Stimulated activated CD8-positive, alpha-beta memory T cell treated with anti-CD3 and anti-CD28 coated beads, Interleukin-7, amount 100 ng/mL, for 1 hour (primary cell): Measurements from ENCODE around the gene FTO.

Experiments
- DNase-seq, 2 donors: peaks; one replicate each; pipeline ENCODE4 v3.0.0-alpha.2; 2020; ENCODE audit warnings: low read depth in 2 of 2

Gene FTO

DNA sequence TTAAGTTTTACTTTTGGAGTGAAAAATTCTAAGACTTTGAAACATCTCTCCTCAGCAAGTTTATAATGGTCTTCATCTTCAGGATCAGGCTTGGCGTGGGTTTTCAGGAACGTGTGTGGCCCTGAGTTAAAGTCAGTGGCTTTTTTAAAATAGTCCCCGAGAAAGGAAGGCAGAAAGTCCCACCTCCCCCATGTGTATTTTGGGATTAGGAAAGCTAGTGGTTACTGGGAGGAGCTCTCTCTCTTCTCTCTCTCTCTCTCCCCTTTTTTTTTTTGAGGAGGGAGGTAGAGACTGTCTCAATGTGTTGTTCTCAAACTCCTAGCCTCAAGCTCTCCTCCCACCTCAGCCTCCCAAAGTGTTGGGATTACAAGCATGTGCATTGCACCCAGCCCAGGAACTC lies 369.4 kb downstream of the FTO start:
- DNase-seq = no peak

DNA sequence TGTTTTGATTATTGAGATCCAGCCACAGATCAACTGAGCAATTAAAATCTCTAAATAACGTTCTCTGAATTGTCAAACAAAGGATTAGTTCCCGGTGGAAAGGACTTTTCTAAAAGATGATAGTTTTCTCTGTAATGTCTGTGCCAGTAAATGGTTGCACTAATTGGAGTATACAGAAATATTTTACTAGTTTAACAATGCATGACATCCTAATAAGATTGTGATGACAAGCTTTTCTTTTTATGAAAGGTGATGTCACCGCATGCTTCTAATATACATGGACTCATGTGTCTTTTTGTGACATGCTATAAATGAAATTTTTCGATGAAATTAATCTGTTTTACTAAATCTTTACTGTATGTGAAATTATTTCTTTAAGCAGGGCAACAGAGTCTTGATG lies 371.5 kb downstream of the FTO start:
- DNase-seq = no peak

DNA sequence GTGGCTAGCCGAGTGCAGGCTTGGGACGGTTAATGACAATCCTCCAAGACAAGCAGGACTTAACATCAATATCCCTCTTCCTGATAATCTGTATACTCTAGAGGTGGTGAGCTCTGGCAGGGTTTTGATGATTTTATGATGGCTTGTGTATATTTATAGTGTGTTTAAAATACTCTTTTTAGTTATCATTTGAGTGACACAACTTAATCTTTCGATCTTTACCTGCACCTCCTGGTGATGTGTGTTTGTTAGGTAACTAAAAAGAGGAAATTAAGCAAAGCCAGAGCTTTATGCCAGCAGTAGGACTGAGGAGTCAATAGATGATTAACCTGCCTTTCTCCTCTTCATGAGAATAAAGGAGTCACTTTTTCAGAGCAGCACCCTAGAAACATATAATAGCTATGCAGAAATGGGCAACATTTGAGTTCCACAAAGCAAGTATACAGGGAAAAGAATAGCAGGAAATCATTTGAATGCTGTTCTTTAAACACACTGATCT lies 372.1 kb downstream of the FTO start:
- no peak for DNase-seq

DNA sequence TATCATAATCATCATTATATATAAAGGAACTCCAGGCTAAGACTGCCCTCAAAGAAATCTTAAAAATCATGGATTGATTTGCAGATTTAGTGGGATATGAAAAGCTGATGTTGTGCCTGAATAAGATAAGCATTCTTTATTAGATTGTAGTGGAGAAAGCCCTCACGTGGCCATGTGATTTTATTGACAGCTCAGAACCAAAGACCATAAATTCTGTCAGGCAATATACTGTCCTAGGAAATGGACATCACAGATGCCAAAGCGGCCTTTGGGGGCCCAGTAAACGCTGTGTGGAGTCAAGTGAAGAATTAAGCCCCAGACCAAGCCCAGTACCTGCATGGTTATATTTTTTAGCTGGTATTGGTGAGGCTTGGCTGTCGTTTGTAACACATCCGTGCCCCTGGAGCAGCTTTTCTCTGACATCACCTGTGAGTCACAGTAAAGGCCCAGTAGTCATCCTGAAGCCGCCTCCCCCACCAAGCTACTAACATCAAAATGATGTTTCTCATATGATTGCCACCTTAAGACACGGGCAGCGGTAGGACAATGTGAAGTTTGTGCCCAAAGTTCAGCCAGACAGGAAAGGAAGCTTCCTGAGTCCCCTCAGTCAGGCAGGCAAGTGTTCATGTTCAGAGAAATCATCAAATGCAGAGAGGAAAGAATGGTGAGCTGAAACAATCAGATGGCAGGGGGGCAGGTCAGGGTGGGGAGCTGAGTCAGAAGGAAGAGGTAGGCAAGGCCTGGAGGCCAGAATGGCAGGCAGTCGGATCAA lies 373.3 kb downstream of the FTO start:
- DNase-seq = no peak

DNA sequence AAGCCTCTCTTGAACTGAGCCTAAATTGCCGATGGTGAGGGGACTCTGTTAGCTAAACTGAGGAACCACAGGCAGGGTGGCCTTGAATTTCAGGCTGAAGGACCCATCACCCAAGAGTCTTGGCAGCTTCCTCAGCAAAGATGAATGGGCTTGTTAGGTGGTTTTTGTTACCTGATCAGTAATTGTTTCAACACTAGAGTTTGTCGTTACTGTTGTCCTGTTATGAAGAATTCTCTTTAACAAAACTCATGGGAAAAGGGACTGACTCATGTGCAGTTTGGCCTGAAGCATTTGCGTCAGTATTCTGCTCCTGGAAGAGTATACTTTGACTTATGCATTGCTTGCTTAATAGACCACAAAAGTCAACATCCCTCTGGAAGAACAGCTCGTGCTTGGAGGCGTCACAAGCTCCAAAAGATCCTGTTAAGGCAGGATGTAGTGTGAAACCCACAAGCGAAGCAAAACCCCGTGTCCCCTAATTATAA lies 376.6 kb downstream of the FTO start:
- no peak for DNase-seq

DNA sequence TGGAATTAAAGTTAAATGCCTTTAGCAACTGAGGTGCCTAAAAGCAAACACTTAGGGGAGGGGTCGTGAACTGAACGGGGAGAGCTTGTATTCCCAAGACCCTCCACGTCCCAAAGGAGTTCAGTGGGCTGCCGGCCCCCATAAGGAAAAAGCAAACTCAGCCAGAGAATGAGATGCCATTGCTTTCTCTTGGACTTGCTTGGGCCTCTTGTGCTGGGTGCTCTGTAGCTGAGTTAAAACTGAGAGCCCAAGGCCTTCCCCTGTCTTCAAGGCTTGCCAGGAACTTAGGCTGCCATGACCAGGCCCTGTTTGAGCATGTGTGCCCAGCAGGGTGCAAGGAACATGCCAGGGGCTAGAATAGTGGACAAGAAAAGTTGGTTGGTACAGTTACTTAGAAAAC lies 382.8 kb downstream of the FTO start:
- no peak for DNase-seq

DNA sequence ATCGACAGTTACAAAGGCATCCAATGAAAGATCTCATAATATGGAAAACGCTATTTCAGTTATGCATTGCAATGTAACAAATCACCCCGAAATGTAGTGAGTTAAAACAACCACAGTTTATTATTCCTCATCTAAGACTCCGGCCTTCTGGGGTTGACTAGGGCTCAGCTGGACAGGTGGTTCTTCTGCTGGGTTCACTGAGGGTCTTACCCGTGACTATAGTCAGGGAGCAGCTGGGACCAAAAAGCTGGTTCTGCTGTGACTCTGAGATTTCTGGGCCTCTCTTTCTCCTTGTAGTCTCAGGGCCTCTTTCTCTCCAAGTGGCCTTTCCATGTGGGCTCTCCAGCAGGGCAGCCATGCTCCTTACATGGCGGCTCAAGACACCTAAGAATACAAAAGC lies 386.6 kb downstream of the FTO start:
- DNase-seq = no peak

DNA sequence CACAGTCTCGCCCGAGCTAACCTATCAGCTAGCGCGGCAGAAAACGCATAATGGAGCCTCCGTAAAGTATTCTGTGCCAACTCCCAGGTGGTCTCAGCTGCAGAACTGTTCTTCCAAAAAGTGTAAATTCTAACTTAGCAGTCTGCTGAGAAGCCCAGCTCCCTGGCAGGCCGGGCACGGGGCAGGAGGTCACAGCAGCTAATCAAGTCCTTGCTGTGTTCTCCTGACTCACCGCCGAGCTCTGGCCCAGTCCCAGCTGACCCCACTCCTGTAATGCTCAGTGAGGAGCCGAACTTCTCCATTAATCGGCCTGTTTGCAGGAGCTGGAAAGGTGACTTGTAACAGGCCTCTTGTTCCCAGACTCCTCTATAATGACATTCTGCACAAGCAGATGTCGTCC lies 389.3 kb downstream of the FTO start:
- no peak for DNase-seq

DNA sequence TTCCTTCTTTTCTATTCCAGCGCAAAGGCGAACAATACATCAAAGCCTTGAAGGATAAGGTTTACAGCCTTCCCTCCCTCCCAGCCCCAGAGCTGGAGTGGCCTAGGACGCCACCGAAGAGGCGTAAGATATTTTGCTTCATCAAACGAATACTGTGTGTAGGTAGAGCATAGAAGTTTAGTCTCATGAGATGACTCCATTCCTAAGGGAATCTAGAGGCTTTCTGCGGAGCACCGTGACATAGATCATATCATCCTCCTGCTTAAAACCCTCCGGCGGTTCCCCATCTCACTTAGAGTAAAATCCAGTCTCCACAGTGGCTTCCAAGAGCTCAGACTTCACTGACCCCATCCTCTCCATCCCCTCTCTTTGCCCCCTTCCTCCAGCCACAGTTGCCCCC lies 390.7 kb downstream of the FTO start:
- DNase-seq = no peak

DNA sequence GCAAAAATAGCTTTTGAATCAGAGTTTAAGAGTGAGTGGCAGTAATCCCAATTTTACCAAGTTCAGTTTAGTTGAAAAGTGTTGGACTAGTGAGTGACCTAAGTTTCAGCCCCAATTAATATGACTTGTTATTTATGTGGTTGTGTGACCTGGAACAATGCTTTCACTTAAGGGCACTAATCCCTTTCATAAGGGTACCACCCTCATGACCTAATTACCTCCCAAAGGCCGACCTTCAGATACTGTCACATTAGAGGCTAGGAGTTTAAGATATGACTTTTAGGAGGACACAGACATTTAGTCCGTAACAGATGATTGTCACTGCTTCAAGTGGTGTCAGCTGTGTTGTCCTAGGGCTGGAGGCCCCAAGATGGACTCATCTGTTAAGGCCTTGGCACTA lies 392.7 kb downstream of the FTO start:
- no peak for DNase-seq

DNA sequence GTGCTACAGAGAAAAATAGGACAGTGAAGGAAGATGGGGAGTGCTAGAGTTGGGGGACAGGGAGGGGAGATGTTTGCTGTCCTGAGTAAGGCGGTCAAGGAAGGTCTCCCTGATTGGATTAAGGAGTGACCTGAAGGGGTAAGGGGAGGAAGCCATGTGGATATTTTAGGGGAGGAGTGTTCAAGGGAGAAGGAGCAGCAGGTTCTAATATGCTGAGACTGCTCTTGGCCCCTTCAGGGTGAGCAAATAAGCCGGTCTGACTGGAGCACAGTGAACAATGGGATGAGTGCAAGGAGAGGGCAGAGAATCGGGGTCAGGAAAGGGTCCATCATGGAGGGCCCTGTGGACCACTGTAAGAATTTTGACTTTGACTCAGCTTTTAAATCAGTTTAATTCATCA lies 393.8 kb downstream of the FTO start:
- DNase-seq = no peak

DNA sequence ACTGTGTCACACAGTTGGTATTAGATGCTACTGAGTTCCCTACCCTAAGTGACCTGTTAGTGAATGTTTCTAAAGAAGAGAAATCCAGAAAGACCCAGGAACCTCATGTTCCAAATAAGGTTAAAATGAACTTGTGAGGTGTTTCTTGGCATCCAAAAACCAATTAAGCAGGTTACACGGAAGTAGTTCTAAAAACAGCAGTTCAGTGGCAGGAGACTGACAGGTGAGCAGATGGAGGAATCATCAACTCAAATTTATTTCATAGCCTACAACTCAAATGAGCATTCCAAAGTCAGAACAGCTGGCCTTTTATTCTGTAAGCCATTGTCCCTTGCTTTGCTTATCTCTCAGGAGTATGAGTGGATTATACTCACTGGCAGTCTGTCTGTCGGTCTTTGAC lies 394.3 kb downstream of the FTO start:
- DNase-seq = no peak

DNA sequence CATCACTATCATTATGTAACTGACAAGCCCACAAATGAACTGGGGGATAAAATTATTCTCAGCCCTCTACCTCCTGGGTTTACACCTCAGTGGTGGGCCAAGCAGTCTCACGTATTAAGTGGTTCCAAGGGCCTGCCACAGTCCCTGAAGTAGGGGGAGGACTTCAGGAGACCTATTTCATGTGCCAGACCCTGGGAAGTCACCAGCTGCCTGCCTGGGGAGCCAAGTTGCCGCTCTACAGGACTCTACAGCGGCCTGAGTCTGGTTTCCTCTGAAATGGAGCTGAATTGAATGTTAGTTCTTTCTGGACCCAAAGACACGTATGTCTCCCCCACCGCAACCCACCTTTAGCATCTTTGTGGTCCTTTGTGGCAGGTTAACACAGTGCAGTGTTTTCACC lies 395.7 kb downstream of the FTO start:
- DNase-seq = no peak

DNA sequence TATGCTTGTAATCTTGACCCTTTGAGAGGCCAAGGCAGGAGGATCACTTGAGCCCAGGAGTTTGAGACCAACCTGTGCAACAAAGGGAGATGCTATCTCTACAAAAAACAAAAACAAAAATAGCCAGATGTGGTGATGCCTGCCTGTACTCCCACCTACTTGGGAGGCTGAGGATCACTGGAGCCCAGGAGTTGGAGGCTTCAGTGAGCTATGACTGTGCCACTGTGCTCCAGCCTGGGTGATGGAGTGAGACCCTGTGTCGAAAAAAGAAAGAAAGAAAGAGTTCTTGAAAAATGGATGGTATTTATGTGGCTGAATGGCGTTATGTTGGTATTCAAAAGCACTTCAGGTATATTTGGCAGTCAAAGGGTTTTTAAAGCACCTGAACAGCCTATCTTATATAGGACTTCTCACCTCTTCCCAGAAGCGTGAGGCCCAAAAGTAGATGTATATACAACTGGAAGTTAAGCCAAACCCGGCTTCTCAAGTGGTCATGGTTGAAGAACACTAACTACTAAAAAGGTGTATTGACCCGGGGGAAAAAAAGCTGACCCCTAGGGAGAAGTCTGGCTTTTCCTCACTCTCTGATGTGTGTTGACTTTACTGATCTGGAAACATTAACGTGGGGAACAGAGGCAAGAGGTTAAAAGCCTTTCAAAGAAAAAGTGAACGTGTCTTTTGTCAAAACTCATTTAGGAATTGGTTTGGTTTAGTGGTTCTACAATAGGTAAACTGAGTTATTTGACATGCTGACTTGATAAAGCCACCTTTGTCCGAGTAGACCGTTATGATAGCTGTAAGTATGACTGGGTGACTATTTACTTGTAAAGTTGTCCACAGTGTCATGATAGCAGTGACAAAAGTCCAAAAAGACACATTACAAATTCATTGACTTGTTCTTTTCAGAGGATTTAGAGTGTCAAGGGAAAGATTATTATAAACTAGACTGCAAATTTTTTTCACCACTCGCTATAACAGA lies 399.2 kb downstream of the FTO start:
- DNase-seq = no peak

DNA sequence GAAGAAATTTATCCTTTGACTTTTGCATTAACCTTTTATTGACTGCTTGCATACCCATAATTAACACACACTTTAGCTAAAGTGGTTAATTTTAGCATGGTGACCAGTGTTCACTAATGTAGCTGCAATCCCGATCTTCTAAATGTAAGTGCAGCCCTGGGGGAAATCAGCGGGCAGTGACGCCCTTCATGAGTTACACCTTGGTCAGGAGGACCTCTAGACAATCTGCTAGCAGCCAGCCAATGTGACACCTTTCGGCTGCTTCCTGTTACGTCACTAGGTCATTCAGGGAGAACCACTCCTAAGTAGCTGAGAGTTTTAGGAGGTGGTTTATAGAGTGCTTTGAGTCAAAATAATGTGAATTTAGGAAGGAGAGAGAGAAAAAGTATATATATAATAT lies 402.1 kb downstream of the FTO start:
- DNase-seq = no peak

DNA sequence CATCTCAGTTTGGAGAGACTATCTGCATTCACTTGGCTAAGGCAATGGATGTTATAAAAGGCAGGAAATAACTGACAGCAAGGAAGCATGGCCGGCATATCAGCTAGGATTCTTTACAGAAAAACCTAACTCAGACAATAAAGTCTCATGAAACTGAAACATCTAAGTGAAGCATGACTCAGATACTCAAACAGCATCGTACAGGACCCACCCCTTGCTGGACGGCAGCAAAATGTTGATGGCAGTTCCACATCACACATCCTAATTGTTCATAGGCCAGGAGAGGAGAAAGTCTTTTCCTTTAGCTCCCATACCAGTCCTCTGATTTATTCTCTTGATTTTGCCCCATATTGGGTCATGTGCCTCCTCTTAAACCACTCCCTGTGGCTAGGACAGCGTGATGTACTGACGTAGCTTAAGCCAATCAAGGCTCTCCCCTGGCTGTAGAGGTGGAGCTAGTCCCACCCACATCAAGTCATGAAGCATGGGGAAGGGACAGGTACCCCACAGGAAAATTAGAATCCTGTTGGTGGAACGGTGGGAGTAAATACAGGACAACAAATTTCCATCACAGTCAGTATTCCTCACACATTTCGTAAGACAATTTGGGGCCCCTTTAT lies 403.7 kb downstream of the FTO start:
- DNase-seq = no peak

DNA sequence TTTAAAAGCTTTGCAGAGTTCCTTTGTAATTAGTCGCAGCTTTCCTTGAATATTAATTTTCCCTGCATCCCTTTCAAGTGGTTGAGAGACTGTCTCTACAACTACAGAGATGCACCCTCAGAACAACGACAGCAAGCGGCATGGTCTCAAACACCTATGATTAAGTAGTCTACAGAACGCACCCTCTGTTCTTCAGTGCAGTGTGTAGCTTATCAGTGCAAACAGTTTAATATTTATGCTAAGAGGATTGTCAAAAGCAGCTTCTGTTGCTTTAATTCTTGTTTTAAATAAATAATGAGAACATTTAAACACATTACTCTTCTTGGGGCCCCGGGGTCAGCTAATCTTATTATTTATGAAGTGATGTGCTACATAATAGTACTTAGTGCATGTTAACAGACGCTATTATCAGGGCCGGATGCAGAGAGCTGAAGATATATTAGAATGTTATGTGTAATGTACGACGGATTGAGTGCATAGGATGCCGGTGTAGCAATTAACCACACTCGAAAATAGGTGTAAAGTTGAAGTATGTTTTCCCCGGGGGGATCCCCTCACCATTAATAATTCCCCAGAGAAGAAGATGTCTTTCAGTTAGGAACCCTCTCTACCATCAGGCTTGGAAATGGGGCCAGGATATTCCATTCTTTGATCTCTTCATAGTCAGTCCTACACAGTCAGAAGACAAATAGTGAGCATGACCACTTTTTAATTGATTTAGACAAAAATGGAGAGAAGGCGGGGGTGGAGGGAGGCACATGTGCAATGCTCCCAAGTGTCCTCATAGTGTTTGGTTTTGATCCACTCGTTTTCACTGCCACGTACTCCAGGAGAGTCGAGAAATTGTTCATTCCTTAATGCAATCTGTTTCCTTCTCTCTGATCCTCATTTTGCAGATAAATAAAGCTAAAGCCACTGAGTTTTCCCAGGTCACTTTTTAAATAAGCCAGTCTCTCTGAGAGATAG lies 406.3 kb downstream of the FTO start:
- DNase-seq = no peak

DNA sequence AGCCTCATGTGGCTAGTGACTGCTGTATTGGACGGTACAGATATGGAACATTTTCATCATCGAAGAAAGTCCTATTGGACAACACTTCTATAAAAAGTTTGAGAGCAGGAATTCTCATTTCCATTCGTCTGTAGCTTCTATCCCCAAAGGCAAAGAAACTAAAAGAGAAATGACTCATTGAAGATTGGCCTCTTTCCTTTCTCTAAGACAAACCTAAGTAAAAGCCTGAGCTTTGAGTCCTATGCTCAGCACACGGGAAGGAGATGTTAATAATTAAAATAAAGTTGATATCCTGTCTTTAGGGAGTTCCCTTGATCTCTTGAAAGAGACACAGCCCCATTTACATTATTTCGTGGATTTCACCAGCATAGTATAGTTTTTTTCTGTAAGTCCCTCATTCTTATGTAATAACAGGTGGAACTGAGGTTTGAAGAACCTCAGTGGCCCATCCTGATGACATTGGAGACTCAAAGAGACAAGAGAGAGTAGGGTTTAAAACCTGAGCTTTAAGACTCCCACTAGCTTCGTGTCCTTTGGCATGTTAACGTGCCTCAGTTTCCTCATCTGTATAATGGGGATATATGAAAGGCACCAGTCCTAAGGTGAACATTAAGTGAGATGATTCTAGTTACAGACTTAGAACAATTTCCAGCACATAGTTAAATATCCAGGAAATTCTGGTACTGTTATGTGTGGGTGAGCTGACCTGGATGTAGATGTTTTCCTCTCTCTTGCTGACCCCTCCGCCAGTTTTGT lies 408.7 kb downstream of the FTO start:
- DNase-seq = no peak

DNA sequence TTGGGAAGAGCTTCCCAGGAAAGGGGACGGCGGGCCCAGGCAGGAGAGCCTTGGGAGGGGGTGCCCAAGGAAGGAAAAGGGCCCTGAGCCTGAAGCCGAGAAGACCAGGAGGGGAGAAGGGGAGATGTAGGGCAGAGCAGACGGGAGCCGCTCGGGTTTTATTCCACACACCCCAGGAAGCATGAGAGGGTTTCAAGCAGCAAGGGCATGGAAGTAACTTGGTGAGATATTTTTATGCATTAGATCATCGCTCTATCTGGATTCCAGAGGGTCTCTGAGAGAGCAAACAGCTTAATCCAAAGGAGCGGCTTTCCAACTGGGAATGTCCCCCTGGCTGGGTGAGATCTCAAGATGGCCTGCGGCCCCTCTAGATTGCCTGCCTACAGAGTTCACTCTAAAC lies 411.6 kb downstream of the FTO start:
- no peak for DNase-seq

DNA sequence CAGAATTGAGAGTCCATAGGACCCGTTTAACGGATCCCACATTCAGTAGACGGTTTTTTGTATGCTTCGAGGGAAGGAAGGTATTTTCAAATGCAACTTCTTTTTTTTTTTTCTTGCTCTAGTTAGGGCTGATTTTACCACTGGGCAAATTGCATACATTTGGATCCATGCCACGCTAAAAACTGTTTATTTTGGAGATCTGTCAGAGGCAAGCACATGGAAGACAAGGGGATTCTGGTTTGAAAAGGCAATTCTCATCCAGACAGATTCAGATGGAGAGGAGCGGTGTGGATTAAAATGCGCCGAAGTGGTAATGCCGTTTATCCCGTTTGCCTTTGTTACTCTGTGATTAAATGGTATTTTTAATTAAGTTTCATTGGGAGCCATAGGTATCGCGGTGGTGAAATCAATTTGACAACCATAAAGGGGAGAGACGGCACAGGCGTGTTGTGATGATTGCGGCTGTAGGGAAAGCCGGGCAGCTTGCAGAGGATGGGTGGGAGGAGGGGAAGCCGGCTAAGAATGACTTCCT lies 412.2 kb downstream of the FTO start:
- DNase-seq = no peak
